MM.1S (cell line): ENCODE data around the gene CERT1.

ENCODE experiments used
- CTCF ChIP-seq: fragments of 300-600 bp; sonication (generic); IDR thresholded peaks from 2 replicates; pipeline ENCODE4 v1.5.1; 2016; ENCODE audit warnings: antibody characterized with exemption, low read length, mixed read lengths
- EZH2 ChIP-seq: fragments of 300-600 bp; sonication (generic); optimal IDR thresholded peaks from 2 replicates; pipeline ENCODE3; 2017; ENCODE audit warnings: low read depth, mild to moderate bottlenecking, antibody characterized with exemption, low read length, mixed read lengths

- no peak for TF ChIP-seq EZH2
- TF ChIP-seq CTCF, result peak; percentile 40
Measured at GRCh38 chr5:75336615-75337336, 174.7 kb downstream of the CERT1 start, which contains the start of gene HMGCR.
